Measurements from ENCODE around the gene CNTN5.

The CNTN5 gene

DNA sequence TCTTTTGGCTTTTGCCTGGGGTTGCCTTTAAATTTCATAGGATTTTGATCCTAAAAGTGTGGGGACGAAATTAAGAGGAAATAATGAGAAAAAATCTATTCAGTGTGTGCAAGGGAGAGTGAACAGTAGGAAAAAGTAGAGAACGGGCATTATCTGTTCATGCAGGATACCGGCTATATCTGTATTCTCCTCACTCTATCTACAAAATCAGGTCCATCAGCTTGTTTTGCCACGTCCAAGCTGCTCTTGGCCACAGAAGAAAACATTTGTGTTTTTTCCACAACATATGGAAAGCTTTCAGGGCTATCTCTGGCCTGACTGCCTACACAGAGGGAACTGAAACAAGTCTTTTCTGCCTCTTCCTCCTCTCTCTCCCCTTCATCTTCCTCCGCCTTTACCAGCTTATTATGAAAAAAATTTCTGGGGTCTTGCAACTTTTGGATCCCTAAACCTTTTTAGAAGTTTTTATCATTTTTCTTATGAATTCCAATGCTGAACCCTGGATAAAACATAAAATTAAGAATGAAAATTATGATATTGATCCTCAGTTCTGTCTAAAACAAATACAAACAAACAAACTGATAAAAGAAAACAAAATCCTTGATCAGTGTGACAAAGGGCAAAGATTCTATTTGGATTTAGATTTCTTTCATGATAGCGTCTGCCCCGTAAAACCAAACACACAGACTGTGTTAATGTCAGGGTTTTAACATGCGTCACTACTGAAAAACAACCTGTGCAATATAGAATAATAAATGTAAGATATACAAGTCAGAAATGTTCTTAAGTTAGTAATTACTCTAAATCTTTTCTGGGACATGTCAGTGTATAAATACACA, 219.7 kb downstream of the CNTN5 start:
- H3K9me3 ChIP-seq (ENCODE audit: control insufficient read depth, low read length) = no peaks in the 10 kb centered on the region
- no peaks in the 10 kb centered on the region for H3K36me3 ChIP-seq (ENCODE audit: control insufficient read depth, insufficient read depth, low read length)
- no peak overlapping the region for H3K9ac ChIP-seq (ENCODE audit: low read length)
- no peaks in the 10 kb centered on the region for H3K27me3 ChIP-seq (ENCODE audit: control insufficient read depth, insufficient read depth, low read length)
- H3K4me3 ChIP-seq (ENCODE audit: low read length) = no peak overlapping the region
- H3K4me1 ChIP-seq (ENCODE audit: control insufficient read depth, insufficient read depth, low read length) = no peaks in the 10 kb centered on the region

DNA sequence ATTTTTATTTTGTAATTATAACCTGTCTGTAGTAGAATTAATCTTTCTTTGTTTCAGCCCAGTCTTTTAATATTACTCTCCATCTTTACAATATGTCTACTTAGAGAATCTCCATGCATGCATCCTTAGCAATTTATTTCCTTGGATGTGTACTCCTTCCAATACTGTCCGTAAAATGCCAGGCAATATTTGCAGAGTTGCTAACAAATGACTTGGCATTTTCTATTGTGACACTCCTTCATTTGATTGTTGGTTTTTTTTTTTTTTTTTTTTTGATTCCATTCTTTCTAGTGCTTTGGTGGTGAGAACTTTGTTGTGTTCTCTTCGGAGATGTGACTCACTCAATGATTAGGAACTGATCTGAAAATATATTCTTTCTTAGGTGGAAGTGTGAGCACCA, 220.3 kb downstream of the CNTN5 start:
- H3K4me3 ChIP-seq (ENCODE audit: low read length) = no peak overlapping the region
- H3K9ac ChIP-seq (ENCODE audit: low read length) = no peak overlapping the region
- no peaks in the 10 kb centered on the region for H3K36me3 ChIP-seq (ENCODE audit: control insufficient read depth, insufficient read depth, low read length)
- H3K27me3 ChIP-seq (ENCODE audit: control insufficient read depth, insufficient read depth, low read length) = no peaks in the 10 kb centered on the region
- no peaks in the 10 kb centered on the region for H3K4me1 ChIP-seq (ENCODE audit: control insufficient read depth, insufficient read depth, low read length)
- no peaks in the 10 kb centered on the region for H3K9me3 ChIP-seq (ENCODE audit: control insufficient read depth, low read length)

DNA sequence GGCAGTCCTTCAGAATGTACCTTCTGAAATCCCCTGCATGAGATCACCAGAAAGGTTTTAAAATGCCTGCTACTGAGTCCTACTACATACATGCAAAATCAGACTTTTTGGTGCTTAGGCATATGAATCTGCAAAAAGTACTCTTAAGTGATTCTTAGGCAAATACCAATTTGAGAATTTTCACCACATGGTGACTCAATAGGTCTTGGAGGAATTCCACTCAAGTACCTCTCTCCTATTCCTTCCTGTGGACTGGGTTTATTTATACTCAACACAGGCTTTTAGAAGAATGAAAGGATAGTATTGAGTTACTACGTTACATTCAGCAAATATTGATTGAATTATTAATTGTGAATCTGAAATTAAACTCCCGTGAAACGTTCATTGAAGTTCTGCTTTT, 223.9 kb downstream of the CNTN5 start:
- H3K9me3 ChIP-seq (ENCODE audit: control insufficient read depth, low read length) = no peaks in the 10 kb centered on the region
- no peak overlapping the region for H3K4me3 ChIP-seq (ENCODE audit: low read length)
- no peak overlapping the region for H3K9ac ChIP-seq (ENCODE audit: low read length)
- H3K27me3 ChIP-seq (ENCODE audit: control insufficient read depth, insufficient read depth, low read length) = no peaks in the 10 kb centered on the region
- no peaks in the 10 kb centered on the region for H3K4me1 ChIP-seq (ENCODE audit: control insufficient read depth, insufficient read depth, low read length)
- no peaks in the 10 kb centered on the region for H3K36me3 ChIP-seq (ENCODE audit: control insufficient read depth, insufficient read depth, low read length)

DNA sequence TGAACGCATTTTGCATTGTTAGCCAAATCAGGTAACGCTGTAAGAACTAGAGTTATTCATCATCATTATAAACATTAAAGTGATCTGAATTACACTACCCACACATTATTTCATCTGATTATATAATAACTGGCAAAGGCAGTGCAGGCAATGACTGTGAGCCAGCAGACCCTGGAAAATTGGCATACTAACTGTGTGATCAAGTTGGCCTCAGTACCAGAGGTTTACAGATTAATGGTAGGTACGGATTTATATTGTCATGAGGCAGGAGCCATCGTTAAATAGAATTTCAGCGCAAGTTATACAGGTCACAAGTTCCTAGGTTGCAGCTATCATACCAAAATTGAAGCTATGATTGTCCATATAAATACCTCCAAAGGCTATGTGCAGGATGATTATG, 225.4 kb downstream of the CNTN5 start:
- H3K9me3 ChIP-seq (ENCODE audit: control insufficient read depth, low read length) = no peaks in the 10 kb centered on the region
- no peaks in the 10 kb centered on the region for H3K27me3 ChIP-seq (ENCODE audit: control insufficient read depth, insufficient read depth, low read length)
- H3K9ac ChIP-seq (ENCODE audit: low read length) = no peak overlapping the region
- no peak overlapping the region for H3K4me3 ChIP-seq (ENCODE audit: low read length)
- no peaks in the 10 kb centered on the region for H3K4me1 ChIP-seq (ENCODE audit: control insufficient read depth, insufficient read depth, low read length)
- no peaks in the 10 kb centered on the region for H3K36me3 ChIP-seq (ENCODE audit: control insufficient read depth, insufficient read depth, low read length)

DNA sequence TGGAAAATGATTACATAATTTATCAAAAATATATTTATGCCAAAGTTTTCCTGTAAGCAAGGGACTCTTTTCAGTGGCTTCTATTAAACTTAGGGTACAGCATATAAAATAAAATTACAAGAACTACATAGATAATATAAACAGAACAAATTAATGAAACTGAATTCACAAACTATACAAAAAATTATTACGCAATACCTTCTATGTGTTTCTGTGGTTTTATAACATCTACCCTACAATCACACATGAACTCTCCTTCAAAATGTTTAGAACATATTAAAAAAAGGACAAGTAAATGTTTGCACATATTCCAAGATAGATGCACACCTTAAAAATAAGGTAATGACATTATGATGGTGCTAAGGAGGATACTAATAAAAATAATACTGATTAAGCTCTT, 235.9 kb downstream of the CNTN5 start:
- no peaks in the 10 kb centered on the region for H3K36me3 ChIP-seq (ENCODE audit: control insufficient read depth, insufficient read depth, low read length)
- H3K4me3 ChIP-seq (ENCODE audit: low read length) = no peak overlapping the region
- H3K4me1 ChIP-seq (ENCODE audit: control insufficient read depth, insufficient read depth, low read length) = no peaks in the 10 kb centered on the region
- no peaks in the 10 kb centered on the region for H3K27me3 ChIP-seq (ENCODE audit: control insufficient read depth, insufficient read depth, low read length)
- H3K9ac ChIP-seq (ENCODE audit: low read length) = no peak overlapping the region
- no peaks in the 10 kb centered on the region for H3K9me3 ChIP-seq (ENCODE audit: control insufficient read depth, low read length)

DNA sequence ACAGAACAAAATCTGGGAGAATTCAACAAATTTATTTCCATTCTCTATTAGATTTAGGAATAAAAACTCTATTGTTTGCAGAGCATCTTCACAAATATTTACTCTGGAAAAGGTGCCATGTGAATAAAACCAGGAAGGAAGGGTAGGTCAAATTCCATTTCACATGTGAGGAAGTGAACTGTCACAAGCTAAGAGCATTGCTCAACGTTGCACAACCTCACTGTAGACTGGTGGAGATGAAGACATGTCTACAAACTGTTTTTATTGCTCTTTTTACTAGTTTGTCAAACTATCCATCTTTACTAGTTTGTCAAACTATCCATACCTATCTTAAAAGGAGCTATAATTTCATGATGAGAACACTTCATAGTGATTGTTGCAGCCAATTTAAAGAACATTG, 236.4 kb downstream of the CNTN5 start:
- no peaks in the 10 kb centered on the region for H3K9me3 ChIP-seq (ENCODE audit: control insufficient read depth, low read length)
- no peak overlapping the region for H3K4me3 ChIP-seq (ENCODE audit: low read length)
- H3K9ac ChIP-seq (ENCODE audit: low read length) = no peak overlapping the region
- H3K27me3 ChIP-seq (ENCODE audit: control insufficient read depth, insufficient read depth, low read length) = no peaks in the 10 kb centered on the region
- no peaks in the 10 kb centered on the region for H3K36me3 ChIP-seq (ENCODE audit: control insufficient read depth, insufficient read depth, low read length)
- H3K4me1 ChIP-seq (ENCODE audit: control insufficient read depth, insufficient read depth, low read length) = no peaks in the 10 kb centered on the region

DNA sequence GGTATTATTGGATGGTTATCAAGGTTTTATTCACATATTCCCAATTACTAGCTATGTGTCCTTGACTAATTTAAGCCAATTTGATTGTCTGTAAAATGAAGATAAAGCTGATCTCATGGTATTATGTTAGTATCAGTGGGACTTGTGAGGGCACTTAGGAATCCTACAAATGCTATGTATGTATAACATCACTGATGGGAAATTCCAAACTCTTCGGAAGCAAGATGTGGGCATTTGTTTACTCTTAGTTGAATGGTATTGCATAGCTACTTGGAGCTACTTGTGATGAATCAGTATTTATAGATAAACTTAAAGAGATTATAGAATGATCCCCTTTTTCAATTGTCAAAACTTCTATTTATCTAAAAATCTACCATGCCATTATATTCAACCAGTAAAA, 239.9 kb downstream of the CNTN5 start:
- no peaks in the 10 kb centered on the region for H3K9me3 ChIP-seq (ENCODE audit: control insufficient read depth, low read length)
- H3K27me3 ChIP-seq (ENCODE audit: control insufficient read depth, insufficient read depth, low read length) = no peaks in the 10 kb centered on the region
- no peaks in the 10 kb centered on the region for H3K4me1 ChIP-seq (ENCODE audit: control insufficient read depth, insufficient read depth, low read length)
- no peaks in the 10 kb centered on the region for H3K36me3 ChIP-seq (ENCODE audit: control insufficient read depth, insufficient read depth, low read length)
- no peak overlapping the region for H3K9ac ChIP-seq (ENCODE audit: low read length)
- no peak overlapping the region for H3K4me3 ChIP-seq (ENCODE audit: low read length)

DNA sequence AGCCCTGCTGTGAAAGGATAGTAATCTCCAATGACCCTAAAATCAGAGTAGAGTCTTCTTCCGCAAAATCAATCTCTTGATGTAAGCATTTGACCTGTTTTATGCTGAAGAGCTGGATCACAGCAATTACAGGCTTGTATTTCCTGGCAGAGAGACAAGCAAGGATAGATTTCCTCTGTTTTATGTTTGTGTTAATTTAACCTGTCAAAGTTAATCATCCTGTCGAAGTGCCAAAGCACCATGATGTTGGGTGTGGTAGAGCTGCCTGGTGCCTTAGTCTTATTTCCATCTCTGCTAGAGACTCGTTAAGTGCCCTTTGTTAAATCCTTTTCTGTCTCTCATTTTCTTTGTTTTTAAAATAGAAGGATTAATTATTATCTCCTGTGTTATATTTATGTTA, 248.1 kb downstream of the CNTN5 start:
- no peaks in the 10 kb centered on the region for H3K36me3 ChIP-seq (ENCODE audit: control insufficient read depth, insufficient read depth, low read length)
- no peaks in the 10 kb centered on the region for H3K27me3 ChIP-seq (ENCODE audit: control insufficient read depth, insufficient read depth, low read length)
- H3K9me3 ChIP-seq (ENCODE audit: control insufficient read depth, low read length) = no peaks in the 10 kb centered on the region

DNA sequence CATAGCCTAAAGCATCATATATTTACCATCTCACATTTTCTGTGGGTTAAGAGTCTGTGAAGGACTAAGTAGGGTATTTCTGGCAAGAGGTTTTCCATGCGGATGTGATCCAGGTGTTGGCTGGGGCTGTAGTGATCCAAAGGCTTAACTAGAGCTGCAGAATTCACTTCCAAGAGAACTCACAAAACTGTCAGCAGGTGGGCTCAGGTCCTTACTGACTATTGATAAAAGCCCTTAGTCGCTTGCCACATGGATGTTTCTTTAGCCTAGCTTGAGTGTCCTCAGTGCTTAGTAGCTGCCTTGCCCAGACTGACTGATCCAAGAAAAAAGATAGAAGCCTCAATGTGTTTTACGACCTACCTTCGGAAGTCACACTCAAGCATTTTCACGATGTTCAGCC, 250.8 kb downstream of the CNTN5 start:
- Histone ChIP-seq H3K4me3 (ENCODE audit: low read length) (no peak overlapping the region), H3K9me3 (ENCODE audit: control insufficient read depth, low read length) (no peaks in the 10 kb centered on the region), H3K27me3 (ENCODE audit: control insufficient read depth, insufficient read depth, low read length) (no peaks in the 10 kb centered on the region), H3K4me1 (ENCODE audit: control insufficient read depth, insufficient read depth, low read length) (no peaks in the 10 kb centered on the region), H3K36me3 (ENCODE audit: control insufficient read depth, insufficient read depth, low read length) (no peaks in the 10 kb centered on the region), H3K9ac (ENCODE audit: low read length) (no peak overlapping the region)

More for the DNA sequence above, 248.1 kb downstream of the CNTN5 start:
- Histone ChIP-seq H3K4me1 (ENCODE audit: control insufficient read depth, insufficient read depth, low read length) (no peaks in the 10 kb centered on the region), H3K9ac (ENCODE audit: low read length) (no peak overlapping the region), H3K4me3 (ENCODE audit: low read length) (no peak overlapping the region)

DNA sequence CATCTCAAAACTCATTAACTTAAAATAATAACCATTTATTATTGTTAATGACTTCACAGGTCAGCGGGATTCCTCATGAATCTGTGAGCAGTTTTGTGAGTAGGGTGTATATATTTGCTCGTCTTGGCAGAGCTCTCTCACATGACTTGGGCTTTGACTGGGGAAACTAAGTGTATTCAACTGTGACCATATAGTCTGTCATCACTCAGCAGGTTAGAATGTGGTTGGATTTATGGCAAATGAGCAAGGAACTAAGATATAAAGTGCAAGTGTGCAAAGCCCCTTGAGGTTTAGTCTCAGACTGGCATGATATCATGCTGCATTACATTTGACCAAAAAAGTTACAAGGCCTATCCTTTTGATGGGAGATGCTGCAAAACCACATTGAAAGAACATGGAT, 254.8 kb downstream of the CNTN5 start:
- Histone ChIP-seq H3K4me3 (ENCODE audit: low read length) (no peak overlapping the region), H3K4me1 (ENCODE audit: control insufficient read depth, insufficient read depth, low read length) (no peaks in the 10 kb centered on the region), H3K9me3 (ENCODE audit: control insufficient read depth, low read length) (no peaks in the 10 kb centered on the region), H3K27me3 (ENCODE audit: control insufficient read depth, insufficient read depth, low read length) (no peaks in the 10 kb centered on the region), H3K36me3 (ENCODE audit: control insufficient read depth, insufficient read depth, low read length) (no peaks in the 10 kb centered on the region), H3K9ac (ENCODE audit: low read length) (no peak overlapping the region)

DNA sequence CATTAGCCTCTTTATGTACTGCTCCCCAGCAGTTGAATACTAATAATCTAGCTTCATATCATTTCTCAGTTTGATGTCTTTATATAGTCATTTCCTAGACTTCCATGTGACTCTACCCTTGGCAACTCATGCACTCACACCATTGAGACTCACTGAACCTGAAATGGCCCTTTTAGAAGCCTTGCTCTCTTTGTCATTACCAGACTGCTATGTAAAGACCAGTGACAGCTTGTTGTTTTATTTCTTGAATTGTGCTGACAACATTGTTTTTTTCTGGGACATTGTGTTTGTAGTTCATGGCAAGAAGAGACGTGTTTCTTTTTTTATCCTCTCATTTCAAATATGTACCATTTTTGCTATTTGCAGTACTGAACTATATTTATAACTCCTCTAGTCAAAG, 256.5 kb downstream of the CNTN5 start:
- Histone ChIP-seq H3K9me3 (ENCODE audit: control insufficient read depth, low read length) (no peaks in the 10 kb centered on the region), H3K36me3 (ENCODE audit: control insufficient read depth, insufficient read depth, low read length) (no peaks in the 10 kb centered on the region), H3K4me3 (ENCODE audit: low read length) (no peak overlapping the region), H3K4me1 (ENCODE audit: control insufficient read depth, insufficient read depth, low read length) (no peaks in the 10 kb centered on the region), H3K9ac (ENCODE audit: low read length) (no peak overlapping the region), H3K27me3 (ENCODE audit: control insufficient read depth, insufficient read depth, low read length) (no peaks in the 10 kb centered on the region)

DNA sequence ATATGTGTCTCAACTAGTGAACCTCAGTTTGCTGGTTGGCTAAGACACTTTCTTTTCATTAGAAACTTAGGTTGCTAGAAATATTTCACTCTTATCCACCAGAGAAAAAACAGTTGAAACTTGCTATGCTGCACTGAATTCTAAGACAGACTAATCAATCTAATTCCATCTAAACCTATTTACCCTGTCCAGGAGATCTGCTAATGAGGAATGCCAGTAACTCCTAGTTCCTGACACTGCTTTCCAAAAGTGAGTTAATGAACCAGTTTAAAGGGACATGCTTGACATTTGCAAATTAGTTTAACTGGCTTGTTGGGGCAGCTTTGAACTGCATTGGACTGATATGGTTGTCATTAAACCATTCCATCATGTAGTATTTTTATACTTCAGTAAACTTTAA, 258.5 kb downstream of the CNTN5 start:
- Histone ChIP-seq H3K4me1 (ENCODE audit: control insufficient read depth, insufficient read depth, low read length) (no peaks in the 10 kb centered on the region), H3K4me3 (ENCODE audit: low read length) (no peak overlapping the region), H3K36me3 (ENCODE audit: control insufficient read depth, insufficient read depth, low read length) (no peaks in the 10 kb centered on the region), H3K27me3 (ENCODE audit: control insufficient read depth, insufficient read depth, low read length) (no peaks in the 10 kb centered on the region), H3K9ac (ENCODE audit: low read length) (no peak overlapping the region), H3K9me3 (ENCODE audit: control insufficient read depth, low read length) (no peaks in the 10 kb centered on the region)

DNA sequence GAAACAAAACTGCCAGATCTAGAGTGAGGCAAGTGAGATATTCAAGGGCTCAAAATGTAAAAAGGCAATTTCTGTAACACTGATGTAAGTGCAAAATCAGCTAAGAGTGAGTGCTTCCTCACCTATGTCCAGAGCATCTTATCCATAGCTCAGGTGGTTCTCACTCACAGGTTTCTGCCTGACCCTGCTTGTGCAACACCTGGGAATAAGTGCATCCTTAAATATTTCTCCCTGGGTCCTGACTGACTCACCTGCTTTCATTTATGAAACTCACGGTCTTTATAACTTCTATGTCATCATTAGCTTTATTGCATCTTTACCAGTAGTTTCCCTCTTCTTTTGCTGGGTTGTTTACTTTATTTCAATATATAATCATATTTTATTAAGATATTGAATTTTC, 260.6 kb downstream of the CNTN5 start:
- Histone ChIP-seq H3K9me3 (ENCODE audit: control insufficient read depth, low read length) (no peaks in the 10 kb centered on the region), H3K27me3 (ENCODE audit: control insufficient read depth, insufficient read depth, low read length) (no peaks in the 10 kb centered on the region), H3K4me3 (ENCODE audit: low read length) (no peak overlapping the region), H3K9ac (ENCODE audit: low read length) (no peak overlapping the region), H3K4me1 (ENCODE audit: control insufficient read depth, insufficient read depth, low read length) (no peaks in the 10 kb centered on the region), H3K36me3 (ENCODE audit: control insufficient read depth, insufficient read depth, low read length) (no peaks in the 10 kb centered on the region)

Data from mucosa of stomach (tissue), 1 donor.